NCI-H128 (cell line): ENCODE results near the gene THY1.
"Not testable (repeated sequence)": the region's sequence is repeated elsewhere in the genome, so short reads cannot be mapped to it uniquely, and the experiment has no call there.

ENCODE experiments used
- DNase-seq: peaks from one replicate; lab custom pipeline; 2025; ENCODE audit not compliant: unreplicated experiment; lab: John Stamatoyannopoulos, UW

THY1 gene

DNA sequence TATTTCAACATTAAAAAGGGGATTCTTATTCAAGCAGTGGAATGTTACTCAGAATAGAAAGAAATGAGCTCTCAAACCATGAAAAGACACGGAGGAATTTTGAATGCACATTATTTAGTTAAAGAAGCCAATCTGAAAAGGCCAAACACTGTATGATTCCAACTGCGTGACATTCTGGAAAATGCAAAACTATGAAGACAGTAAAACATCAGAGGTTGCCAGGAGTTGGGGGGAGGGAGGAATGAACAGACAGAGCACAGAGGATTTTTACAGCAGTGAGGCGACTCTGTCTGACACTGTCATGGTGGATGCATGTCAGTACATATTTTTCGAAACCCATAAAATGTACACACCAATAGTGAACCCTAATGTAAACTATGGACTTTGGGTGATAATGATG lies 22.9 kb upstream of the THY1 start:
- DNase-seq, result no peak

GRCh38 chr11:119445379-119445778 lies 22.4 kb upstream of the THY1 start:
- DNase-seq, result no peak

DNA sequence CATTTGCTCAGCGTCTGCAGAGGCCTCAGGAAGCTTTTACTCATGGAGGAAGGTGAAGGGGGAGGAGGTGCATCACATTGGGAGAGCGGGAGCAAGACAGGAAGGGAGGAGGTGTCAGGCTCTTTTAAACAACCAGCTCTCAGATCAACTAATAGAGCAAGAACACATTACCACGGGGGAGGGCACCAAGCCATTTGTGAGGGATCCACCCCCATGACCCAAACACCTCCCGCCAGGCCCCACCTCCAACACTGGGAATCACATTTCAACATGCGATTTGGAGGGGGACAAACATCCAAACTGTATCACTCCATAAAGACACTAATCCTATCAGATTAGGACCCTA lies 18.9 kb upstream of the THY1 start:
- no peak for DNase-seq

DNA sequence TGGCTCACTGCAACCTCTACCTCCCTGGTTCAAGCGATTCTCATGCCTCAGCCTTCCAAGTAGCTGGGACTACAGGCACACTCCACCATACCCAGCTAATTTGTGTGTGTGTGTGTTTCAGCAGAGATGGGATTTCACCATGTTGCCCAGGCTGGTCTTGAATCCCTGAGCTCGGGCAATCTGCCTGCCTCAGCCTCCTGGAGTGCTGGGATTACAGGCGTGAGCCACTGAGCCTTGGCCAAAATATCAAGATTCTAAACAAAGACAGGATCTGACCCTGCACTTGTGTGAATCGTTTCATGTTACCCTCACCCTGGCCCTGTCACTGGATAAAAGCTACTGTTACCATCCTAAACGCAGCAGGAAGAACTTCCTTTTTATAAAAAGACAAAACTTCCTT lies 15.6 kb upstream of the THY1 start:
- no peak for DNase-seq

- DNase-seq, result not testable (repeated sequence)
Measured at GRCh38 chr11:119437521-119437920, 14.5 kb upstream of the THY1 start.

DNA sequence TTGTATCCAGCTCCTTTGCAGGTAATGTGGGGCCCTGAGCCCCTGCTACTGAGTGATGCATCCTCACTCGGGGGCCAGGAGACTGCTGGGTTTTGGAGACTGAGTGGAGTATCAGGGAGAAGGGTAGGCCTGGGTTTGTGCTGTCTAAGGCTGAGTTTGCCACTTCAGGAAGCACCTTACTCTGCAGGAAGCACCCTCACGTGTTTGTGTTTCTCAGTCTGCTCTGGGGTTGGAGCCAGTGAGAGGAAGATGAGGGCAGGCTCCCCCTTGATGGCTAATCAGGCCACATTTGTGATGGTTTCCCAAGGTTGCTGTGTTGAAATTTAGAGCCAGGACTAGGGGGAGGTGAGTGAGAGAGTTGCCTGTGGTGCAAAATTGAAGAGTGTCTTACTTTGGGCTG lies 13.7 kb upstream of the THY1 start:
- DNase-seq, result no peak

DNA sequence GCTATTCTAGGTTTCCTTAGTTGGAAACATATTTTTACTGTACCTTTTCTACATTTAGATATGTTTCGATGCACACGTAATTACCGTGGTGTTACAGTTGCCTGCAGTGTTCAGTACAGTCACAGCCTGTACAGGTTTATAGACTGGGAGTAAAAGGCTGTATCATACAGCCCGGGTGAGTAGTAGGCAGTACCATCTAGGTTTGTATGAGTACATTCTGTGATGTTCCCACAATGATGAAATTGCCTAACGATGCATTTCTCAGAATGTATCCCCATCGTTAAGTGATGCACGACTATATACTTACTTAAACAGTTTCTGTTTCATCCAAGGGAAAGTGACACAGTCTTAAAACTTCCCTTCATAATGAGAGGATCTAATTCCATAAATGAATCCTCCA lies 13.1 kb upstream of the THY1 start:
- no peak for DNase-seq

GRCh38 chr11:119434591-119435330 lies 11.8 kb upstream of the THY1 start:
- no peak for DNase-seq

DNA sequence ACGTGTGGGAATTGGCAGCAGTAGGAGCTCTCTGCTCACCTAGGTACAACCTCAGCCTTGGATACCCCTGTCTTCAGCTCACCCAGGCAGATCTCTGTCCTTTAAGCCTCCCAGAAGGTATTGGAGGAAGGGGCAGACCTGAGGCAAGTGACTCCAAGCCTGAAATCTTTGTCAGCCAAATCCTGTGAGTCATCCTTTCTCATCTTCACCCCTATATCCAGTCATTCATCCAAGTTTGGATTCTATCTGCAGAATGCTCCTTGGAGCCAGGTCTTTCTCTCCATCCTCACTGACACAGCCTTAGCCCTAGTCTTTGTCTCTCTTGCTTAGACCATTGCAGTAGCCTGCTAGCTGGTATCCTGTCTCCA lies 10.4 kb upstream of the THY1 start:
- DNase-seq, result no peak

DNA sequence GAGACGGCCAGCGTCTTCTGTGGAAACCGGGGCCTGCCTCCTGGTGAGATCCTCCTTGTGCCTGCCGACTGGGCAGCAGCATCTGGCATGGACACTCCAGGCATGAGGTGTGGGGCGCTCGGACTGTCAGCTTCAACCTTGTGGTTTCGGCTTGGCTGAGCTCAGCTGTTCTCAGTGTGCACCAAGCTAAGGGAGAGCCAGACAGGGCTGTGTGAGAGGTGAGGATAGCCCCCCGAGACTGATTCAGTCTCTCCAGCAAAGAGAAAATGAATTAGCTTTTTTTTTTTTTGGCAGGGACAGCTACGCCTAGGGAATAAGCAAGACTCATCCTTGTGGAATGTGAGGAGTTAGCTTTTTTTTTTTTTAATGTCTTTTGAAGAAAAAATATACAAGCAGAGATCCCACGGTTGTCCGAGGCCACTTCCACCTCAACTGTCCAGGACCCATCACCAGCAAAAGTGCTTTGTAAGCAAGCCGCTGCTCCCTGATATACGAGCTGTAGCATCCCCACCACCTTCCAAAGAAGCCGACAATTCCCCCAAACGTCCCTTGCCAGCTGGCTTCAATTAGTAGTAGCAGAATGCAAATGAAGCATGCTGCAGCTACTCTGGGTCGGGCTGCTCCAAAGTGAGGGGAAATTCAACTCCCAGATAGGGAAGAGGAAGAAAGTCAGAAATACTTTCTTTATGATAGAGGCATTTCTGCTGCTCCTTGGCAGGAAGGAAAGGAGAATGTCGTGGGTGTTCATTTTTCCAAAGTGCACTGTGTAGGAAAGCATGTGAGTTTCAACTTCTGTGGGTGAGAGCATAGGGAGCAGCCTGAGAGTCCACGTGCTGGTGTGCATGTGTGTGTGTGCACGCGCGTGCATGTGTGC lies 9.7 kb upstream of the THY1 start:
- DNase-seq, result no peak

- DNase-seq, result no peak
Measured at GRCh38 chr11:119431523-119431922, 8.6 kb upstream of the THY1 start.

DNA sequence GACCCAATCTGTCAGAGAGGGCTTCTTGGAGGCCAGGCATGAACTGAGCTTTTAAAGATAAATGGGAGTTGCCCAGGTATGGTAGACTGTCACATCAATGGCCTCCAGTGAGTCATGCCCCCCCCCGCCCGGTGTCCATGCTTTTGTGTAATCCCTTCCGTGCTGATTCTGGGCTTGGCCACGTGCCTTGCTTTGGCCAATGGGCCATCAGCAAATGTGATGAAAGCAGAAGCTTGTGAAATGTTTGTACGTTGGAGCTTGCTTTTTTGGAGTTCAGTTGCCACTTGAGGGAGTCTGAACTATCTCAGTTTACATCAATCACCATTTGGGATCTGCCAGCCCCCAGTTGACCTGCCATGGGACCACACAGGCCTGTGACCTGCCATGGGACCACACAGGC lies 4.3 kb upstream of the THY1 start:
- DNase-seq, result no peak

DNA sequence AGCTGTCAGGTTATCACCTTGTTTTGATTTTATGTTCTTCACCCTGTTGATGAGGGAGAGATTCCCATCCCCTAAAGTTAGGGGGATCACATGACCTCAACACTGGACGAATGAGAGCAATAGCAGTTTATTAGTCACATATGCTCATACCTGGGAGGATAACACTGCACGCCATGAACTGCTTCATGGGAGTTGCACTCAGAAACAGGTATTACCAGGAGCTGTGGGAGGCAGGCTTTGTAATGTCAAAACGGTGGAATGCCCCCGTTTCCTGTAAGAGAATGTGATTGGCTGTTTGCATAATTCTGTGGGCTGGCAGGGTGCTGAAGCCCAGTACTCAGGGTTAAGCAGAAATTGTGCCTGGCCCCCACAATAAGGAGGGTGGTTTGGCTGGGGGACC lies 3.2 kb upstream of the THY1 start:
- no peak for DNase-seq

DNA sequence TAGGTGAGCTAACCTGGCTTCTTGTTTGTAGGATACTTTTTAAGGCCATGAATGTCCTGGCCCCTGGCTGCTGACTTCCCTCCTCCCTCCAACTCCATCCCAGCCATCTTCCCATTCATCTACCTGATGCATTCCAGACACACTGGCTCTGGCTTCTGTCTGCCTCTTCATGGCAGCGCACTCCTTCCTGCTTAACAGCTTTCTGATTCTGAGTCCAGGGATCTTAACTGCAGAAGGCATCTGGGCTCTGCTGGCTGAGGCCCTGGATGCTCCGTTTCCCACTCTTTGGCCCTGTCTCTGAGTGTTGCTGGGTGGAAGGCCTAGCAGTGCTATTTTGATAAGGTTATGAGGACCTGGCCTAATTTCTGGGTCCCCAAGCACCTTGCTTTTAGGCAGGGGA lies 1.8 kb upstream of the THY1 start:
- DNase-seq, result no peak

- DNase-seq, result no peak
Measured at GRCh38 chr11:119424276-119424675, 1.3 kb upstream of the THY1 start.

GRCh38 chr11:119423509-119424254 lies 710 bp upstream of the THY1 start:
- no peak for DNase-seq

DNA sequence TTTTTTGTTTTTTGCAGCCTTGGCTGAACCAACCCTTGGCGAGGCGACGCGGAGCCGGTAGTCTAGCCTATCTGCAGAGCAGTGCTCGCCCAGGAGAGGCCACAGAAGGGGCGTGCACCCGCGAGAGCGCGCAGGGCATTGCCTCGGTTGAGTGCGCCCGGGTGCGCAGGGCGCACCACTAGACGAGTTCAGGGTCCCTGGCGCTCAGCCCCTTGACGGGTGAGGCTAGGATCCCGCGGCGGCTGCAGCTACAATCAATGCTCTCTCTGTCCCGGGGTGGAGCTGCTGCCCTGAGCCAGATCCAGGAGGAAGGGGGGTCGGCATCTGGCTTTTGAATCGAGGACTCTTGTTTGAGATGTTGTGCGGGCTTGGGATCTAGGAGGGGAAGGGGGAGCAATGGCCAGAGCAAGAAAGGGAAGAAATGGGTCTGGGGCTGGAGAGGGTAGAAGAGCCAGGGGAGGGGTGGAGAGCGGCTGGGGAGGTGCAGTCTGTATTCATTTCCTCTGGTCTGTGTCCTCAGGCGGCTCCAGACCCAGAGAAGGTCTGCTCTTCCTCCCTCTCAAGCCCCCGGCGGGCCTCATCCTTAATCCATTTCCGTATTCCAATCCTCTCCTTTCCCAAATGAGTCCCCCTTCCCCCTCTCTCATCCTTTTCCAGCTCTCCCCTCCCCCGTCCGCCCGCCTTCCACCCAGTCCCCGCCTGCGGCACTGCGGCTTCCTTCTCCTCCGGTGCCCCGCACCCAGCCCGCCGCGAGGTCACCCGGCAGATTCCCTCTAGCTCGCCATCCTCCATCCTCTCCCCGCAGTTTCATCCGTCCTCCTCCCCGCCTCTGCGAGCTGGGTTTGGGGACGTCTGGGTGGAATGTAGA lies 797 bp downstream of the THY1 start:
- no peak for DNase-seq

DNA sequence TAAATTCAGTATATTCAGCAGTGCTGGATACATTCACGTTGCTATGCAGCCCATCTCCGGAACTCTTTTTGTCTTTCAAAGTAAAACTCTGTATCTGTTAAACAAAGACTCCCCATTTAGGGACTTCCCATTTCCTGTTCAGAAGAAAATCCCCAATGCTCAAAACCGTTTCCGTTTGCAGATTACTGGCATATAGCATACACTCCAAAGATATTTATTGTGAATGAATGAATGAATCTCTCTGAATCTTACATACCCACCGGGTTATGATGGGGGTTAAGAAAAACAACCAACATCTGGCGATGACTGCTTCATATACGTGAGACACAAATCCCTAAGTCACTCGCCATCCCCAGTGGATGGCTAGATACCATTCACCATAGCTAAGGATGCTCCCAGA lies 1.6 kb downstream of the THY1 start:
- no peak for DNase-seq

- no peak for DNase-seq
Measured at GRCh38 chr11:119420631-119421030, 2.3 kb downstream of the THY1 start.

- DNase-seq, result no peak
Measured at GRCh38 chr11:119419834-119420492, 3.0 kb downstream of the THY1 start.
